Breast epithelium (tissue), 4 donors: ENCODE results near the gene FRMD3. TPM values are rescaled to one million over a fixed set of nuclear protein-coding genes. Genes with fewer than 3 reads are reported as not detected.

Experiments
- DNase-seq, 2 donors: peaks; one replicate each; pipeline ENCODE4 v3.0.0-alpha.2; 2019; ENCODE audit warnings: low spot score in 2 of 2
- H3K27ac ChIP-seq, 2 donors: fragments of 200-600 bp; sonication (generic) in 1 of 2; one replicate each; pipeline ENCODE4 v1.5.1; 2016 to 2019; ENCODE audit warnings: mild to moderate bottlenecking in 1 of 2
- H3K27me3 ChIP-seq, 2 donors: fragments of 200-600 bp; sonication (generic) in 1 of 2; one replicate each; pipeline versions ENCODE4 v1.5.1 to v1.6.0; 2017 to 2019; ENCODE audit warnings: control low read depth in 1 of 2, mild to moderate bottlenecking in 1 of 2
- H3K36me3 ChIP-seq: fragments of 200-600 bp; one replicate; pipeline ENCODE4 v1.5.1; 2019
- H3K4me1 ChIP-seq, 2 donors: fragments of 200-600 bp; sonication (generic); one replicate each; pipeline ENCODE4 v1.5.1; 2016 to 2019; ENCODE audit warnings: control low read depth in 1 of 2
- H3K4me3 ChIP-seq, 3 donors: fragments of 200-600 bp; sonication (generic); 1 replicate in 2 of 3; 2 replicates in 1 of 3; pipeline ENCODE4 v1.5.1; 2016 to 2019; ENCODE audit warnings: mild to moderate bottlenecking in 3 of 3, moderate library complexity in 2 of 3
- H3K9me3 ChIP-seq, 2 donors: fragments of 200-600 bp; sonication (generic) in 1 of 2; one replicate each; pipeline ENCODE4 v1.5.1; 2016 to 2019; ENCODE audit warnings: control low read depth in 1 of 2
- POLR2A ChIP-seq: fragments of 450-650 bp; IDR thresholded peaks from one replicate; pipeline ENCODE4 v1.6.1; 2016; ENCODE audit warnings: antibody characterized with exemption, mild to moderate bottlenecking, moderate library complexity
- POLR2AphosphoS5 ChIP-seq, 3 donors: sonication (generic); formaldehyde crosslinking; IDR thresholded peaks; one replicate each; pipeline ENCODE4 v1.6.1; 2017; ENCODE audit warnings: antibody characterized with exemption in 3 of 3
- intact Hi-C: fragments of 100-400 bp; cut with DNase I; formaldehyde crosslinking; loops from one replicate; pipeline ENCODE4 v1.15.1; 2023; ENCODE audit warnings: low total_unique reads
- total RNA-seq, 3 donors: library from RNA; depleted of rRNA; stranded (reverse); fragments of >200 nt; gene quantifications; one replicate each; pipeline ENCODE4 v1.1.0, GENCODE V29; 2016
- TF ChIP-seq, protein P1 (sequence below), 3 donors: fragments of 450-650 bp; IDR thresholded peaks; one replicate each; pipeline ENCODE4 v1.5.1; 2016 to 2017; ENCODE audit warnings: antibody characterized with exemption in 3 of 3, mild to moderate bottlenecking in 3 of 3, moderate library complexity in 3 of 3

The FRMD3 gene
- total RNA-seq, 3 donors from 2014 or later, result 6.3 to 14.1 (median 14.1) TPM

DNA sequence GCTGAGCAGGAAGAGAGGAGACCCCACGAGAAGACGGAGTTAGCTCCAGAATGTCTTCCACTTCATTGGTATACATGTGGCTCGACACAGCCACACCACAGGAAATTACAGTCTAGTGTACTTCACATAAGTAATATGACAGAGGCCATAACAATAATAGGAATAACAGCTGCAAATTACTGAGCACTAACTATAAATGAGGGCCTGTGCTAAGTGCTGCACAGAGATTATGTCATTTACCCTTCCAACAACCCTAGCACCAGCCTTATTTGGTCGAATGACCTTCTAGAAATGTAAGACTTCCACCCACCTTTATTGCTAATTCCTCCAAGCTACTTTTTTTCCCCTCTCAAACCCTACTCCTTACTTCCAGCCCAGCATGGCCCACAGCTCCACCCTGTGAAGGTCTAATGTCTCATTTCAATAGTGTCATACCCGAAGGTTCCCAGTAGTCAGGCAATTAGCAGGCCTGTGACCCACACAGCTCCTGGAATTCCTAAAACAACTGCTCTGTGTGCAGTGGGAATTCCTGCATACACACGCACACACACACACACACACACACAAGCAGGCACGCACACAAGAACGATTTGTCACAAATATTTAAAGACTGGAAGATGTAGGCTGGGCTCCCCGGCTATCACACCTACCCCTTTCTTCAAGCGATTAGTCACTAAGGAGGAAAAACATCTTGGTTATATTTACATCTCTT, 134.5 kb downstream of the FRMD3 start:
- H3K4me1 ChIP-seq, result no peaks in the 10 kb centered on the region
- no peaks in the 10 kb centered on the region for H3K9me3 ChIP-seq
- no peaks in the 10 kb centered on the region for H3K36me3 ChIP-seq
- no peak overlapping the region for H3K27ac ChIP-seq
- TF ChIP-seq POLR2AphosphoS5 (IDR thresholded peaks at IDR 0.05) (no peak), POLR2A (no peak)
- TF ChIP-seq, protein P1, sequence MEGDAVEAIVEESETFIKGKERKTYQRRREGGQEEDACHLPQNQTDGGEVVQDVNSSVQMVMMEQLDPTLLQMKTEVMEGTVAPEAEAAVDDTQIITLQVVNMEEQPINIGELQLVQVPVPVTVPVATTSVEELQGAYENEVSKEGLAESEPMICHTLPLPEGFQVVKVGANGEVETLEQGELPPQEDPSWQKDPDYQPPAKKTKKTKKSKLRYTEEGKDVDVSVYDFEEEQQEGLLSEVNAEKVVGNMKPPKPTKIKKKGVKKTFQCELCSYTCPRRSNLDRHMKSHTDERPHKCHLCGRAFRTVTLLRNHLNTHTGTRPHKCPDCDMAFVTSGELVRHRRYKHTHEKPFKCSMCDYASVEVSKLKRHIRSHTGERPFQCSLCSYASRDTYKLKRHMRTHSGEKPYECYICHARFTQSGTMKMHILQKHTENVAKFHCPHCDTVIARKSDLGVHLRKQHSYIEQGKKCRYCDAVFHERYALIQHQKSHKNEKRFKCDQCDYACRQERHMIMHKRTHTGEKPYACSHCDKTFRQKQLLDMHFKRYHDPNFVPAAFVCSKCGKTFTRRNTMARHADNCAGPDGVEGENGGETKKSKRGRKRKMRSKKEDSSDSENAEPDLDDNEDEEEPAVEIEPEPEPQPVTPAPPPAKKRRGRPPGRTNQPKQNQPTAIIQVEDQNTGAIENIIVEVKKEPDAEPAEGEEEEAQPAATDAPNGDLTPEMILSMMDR (IDR thresholded peaks at IDR 0.05), result no peak
- no peaks in the 10 kb centered on the region for H3K27me3 ChIP-seq
- no peak overlapping the region for H3K4me3 ChIP-seq
- intact Hi-C loops, result no loop called here
- DNase-seq, result no peak

DNA sequence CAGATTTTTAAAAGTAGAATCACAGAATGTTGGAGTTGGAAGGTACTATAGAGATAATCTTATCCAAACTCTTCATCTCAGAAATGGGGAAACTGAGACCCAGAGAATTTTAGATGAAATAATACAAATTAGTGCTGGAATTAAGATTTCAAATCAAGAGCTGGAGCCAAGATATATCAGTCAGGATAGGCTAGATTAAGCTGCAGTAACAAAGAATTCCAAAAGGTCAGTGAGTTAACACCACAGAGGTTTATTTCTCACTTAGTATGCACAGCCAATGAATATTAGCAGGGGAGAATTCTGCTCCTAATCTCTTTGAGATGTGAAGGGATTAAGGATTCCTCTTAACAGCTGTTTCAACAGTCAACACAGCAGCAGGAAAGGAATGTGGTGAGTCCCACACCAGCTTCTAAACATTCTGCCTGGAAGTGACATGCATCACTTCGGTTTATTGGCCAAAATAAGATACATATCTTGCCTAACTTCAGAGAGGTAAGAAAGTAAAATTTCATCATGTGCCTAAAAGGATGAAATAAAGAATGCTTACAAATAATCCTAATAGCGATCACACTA, 136.8 kb downstream of the FRMD3 start:
- Histone ChIP-seq H3K36me3 (no peaks in the 10 kb centered on the region), H3K4me1 (no peaks in the 10 kb centered on the region), H3K4me3 (no peak overlapping the region), H3K9me3 (no peaks in the 10 kb centered on the region), H3K27ac (no peak overlapping the region), H3K27me3 (no peaks in the 10 kb centered on the region)
- intact Hi-C loops, result no loop called here
- DNase-seq, result no peak
- TF ChIP-seq, protein P1 (IDR thresholded peaks at IDR 0.05), result no peak
- TF ChIP-seq POLR2A, result no peak
- no peak for TF ChIP-seq POLR2AphosphoS5 (IDR thresholded peaks at IDR 0.05)

DNA sequence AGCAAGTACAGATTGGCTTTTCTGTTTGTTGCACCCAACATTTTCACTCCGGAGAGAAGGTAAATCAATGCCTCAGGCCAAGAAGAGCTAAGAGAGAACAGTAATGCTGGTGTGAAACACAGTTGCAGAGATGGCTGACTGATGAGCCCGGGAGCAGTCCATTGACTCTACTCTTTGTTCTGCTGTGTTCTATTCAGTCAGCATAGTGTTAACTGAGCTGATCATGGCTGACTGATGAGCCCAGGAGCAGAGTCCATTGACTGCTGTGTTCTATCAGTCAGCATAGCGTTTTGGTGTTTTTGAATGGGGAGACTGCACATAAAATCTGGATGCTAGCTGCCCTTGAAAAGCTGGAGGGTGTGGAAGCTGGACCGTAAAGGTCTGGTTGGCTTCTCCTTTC, 141.4 kb downstream of the FRMD3 start:
- H3K27me3 ChIP-seq, result no peaks in the 10 kb centered on the region
- H3K4me1 ChIP-seq, result no peaks in the 10 kb centered on the region
- no peak overlapping the region for H3K27ac ChIP-seq
- H3K9me3 ChIP-seq, result no peaks in the 10 kb centered on the region
- no peak overlapping the region for H3K4me3 ChIP-seq
- no peaks in the 10 kb centered on the region for H3K36me3 ChIP-seq
- TF ChIP-seq POLR2AphosphoS5 (IDR thresholded peaks at IDR 0.05), result no peak
- no peak for TF ChIP-seq POLR2A
- TF ChIP-seq, protein P1 (IDR thresholded peaks at IDR 0.05), result no peak
- intact Hi-C loops, result no loop called here
- no peak for DNase-seq

DNA sequence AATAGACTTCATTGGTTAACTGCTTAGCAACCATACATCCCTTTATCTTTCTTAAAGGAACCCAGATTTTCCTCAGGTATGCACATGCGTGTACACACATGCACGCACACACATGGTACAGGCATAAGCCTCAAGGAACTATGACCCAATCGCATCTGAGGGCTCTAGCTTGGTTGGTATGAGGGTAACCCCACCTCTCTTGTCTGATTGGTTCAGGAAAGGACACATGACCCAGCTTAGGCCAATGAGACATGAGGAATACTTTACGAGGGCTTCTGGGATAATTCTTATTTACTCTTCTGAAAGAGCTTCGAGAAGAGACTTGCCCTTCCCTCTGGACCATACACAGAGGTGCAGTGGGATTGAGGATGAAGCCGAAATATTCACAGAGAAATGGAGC, 141.9 kb downstream of the FRMD3 start:
- no peak for DNase-seq
- no peak overlapping the region for H3K4me3 ChIP-seq
- H3K27ac ChIP-seq, result no peak overlapping the region
- H3K4me1 ChIP-seq, result no peaks in the 10 kb centered on the region
- H3K9me3 ChIP-seq, result no peaks in the 10 kb centered on the region
- intact Hi-C loops, result no loop called here
- no peaks in the 10 kb centered on the region for H3K36me3 ChIP-seq
- TF ChIP-seq POLR2AphosphoS5 (IDR thresholded peaks at IDR 0.05) (no peak), POLR2A (no peak)
- TF ChIP-seq, protein P1 (IDR thresholded peaks at IDR 0.05), result no peak
- no peaks in the 10 kb centered on the region for H3K27me3 ChIP-seq

DNA sequence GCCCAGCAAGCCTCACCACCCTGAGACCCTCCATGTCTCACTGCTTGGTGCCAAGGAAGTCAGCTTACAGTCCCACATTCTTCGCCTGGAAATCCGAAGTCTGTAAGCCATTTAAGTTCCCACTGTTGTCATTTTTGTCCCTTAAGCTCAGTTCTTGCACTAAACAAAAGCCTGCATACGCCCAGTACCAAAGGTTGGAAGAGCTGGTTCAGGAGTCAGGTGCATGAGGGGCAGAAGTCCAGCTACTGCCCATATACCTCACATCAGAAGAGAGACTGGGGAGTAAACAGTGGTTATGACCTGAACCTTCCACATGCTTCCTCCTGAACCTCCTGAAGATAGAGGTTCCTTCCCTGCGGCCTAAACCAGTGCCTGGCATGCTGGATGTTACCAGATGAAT, 146.0 kb downstream of the FRMD3 start:
- intact Hi-C loops, result no loop called here
- Histone ChIP-seq H3K4me1 (no peaks in the 10 kb centered on the region), H3K36me3 (no peaks in the 10 kb centered on the region), H3K4me3 (no peak overlapping the region), H3K27me3 (no peaks in the 10 kb centered on the region), H3K27ac (no peak overlapping the region), H3K9me3 (no peaks in the 10 kb centered on the region)
- TF ChIP-seq, protein P1 (IDR thresholded peaks at IDR 0.05), result no peak
- no peak for TF ChIP-seq POLR2AphosphoS5 (IDR thresholded peaks at IDR 0.05)
- DNase-seq, result no peak
